Lung (tissue), 12 donors: ENCODE results near the gene CUEDC2. TPM values are rescaled to one million over a fixed set of nuclear protein-coding genes. Genes with fewer than 3 reads are reported as not detected.

Source experiments
- ATAC-seq: fragments of 200-7000 bp; cut with Tn5 transposase; one replicate; pipeline ENCODE4 v1.9.1; 2020; ENCODE audit warnings: moderate number of reproducible peaks; ENCODE audit not compliant: insufficient read depth, low FRiP score
- DNase-seq, 3 donors: peaks; one replicate each; pipeline ENCODE4 v3.0.0-alpha.2; 2013 to 2017
- H3K27ac ChIP-seq, 2 donors: one replicate each; pipeline ENCODE4 v1.5.1; 2013; ENCODE audit warnings: mild to moderate bottlenecking in 2 of 2, moderate library complexity in 2 of 2, control low read depth in 1 of 2, inconsistent platforms in 1 of 2, low read depth in 1 of 2, low read length in 1 of 2
- H3K27me3 ChIP-seq, 3 donors: one replicate each; pipeline ENCODE4 v1.5.1; 2013; ENCODE audit warnings: low read length in 2 of 3; ENCODE audit not compliant: control insufficient read depth in 3 of 3, insufficient read depth in 3 of 3
- H3K36me3 ChIP-seq, 4 donors: one replicate each; pipeline ENCODE4 v1.5.1; 2013; ENCODE audit warnings: low read length in 4 of 4, mild to moderate bottlenecking in 1 of 4, moderate library complexity in 1 of 4; ENCODE audit not compliant: control insufficient read depth in 4 of 4, insufficient read depth in 4 of 4
- H3K4me1 ChIP-seq, 5 donors: one replicate each; pipeline ENCODE4 v1.5.1; 2013; ENCODE audit warnings: low read length in 5 of 5, mild to moderate bottlenecking in 2 of 5, moderate library complexity in 1 of 5; ENCODE audit not compliant: control insufficient read depth in 5 of 5, insufficient read depth in 5 of 5
- H3K4me3 ChIP-seq: one replicate; pipeline ENCODE4 v1.5.1; 2013; ENCODE audit warnings: mild to moderate bottlenecking, control low read depth, moderate library complexity
- H3K9ac ChIP-seq, 2 donors: one replicate each; pipeline ENCODE4 v1.5.1; 2013; ENCODE audit warnings: low read length in 2 of 2, control low read depth in 1 of 2; ENCODE audit not compliant: insufficient read depth in 1 of 2
- H3K9me3 ChIP-seq, 4 donors: one replicate each; pipeline ENCODE4 v1.5.1; 2013; ENCODE audit warnings: low read length in 3 of 4, mild to moderate bottlenecking in 1 of 4, moderate library complexity in 1 of 4; ENCODE audit not compliant: control insufficient read depth in 4 of 4, insufficient read depth in 3 of 4
- CTCF ChIP-seq: IDR thresholded peaks from 2 replicates; pipeline ENCODE4 v1.5.1; 2012; ENCODE audit warnings: mild to moderate bottlenecking; ENCODE audit errors: control extremely low read depth, extremely low read depth
- WGBS, 2 donors: extraction: QIAGEN DNeasy Blood & Tissue Kit; methylation state at CpG; one replicate each; pipeline ENCODE4 v1.1.7; 2013; 5-methylcytosine and 5-hydroxymethylcytosine counted together
- polyA plus RNA-seq, 2 donors: library from polyadenylated mRNA; stranded (reverse); fragments of 200-250 nt; gene quantifications; one replicate each; pipeline ENCODE4 v1.2.1, GENCODE V29; 2013
- total RNA-seq, 2 donors: library from RNA; depleted of rRNA in 1 of 2; stranded (reverse); fragments of >200 nt in 1 of 2; gene quantifications; one replicate each; pipeline ENCODE4 v1.2.1, GENCODE V29; 2014 to 2021
- donor health status: control.
- donor health status: control.
- donor health status: Bipolar disorder and iron deficiency.
- donor health status: healthy.
- donor health status: DM: yes; HTN: yes; CAD: no.

The CUEDC2 gene
- total and polyA plus RNA-seq, 4 donors = 33.4 to 63.8 (median 44.1) TPM

DNA sequence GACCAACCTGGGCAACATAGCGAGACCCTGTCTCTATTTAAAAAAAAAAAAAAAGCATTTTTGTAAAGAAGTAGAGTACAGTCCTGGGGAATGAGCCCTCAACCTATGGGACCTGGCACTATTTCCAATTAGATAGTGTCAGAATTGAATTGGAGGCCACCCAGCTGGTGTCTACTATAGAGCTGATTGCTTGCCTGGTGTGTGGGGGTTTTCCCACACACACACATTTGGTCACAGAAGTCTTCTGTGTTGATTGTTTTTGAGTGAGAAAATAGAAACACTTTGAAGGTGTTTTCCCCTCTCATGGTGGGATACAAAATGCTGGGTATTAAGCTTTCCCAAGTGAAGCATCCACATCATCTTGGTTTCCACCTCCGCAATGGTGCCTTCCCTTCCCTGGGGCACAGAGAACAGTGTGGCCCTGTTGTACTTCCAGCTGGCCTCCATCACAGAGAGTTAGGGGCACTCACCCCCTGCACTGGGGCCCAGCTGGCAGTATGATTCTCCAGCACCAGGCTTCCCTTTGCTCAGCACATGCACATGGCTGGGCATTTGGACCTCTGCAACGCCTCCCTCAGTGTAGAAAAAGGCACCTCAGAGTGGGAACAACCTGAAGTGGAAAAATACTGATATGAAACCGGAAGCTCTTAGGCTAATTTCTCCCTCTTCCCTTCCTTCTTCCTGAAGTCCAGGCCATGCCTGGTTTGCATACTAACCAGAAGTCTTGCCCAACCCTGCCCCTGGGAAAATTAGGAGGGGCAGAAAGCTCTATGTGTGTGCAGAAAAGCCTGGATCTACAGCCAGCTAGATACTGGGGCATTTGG lies 47.6 kb downstream of the CUEDC2 start:
- no peak overlapping the region for H3K4me3 ChIP-seq
- DNase-seq (peak in 2 of 3 donors; percentile 31 to 51), ATAC-seq (peak; percentile 68)
- H3K27ac ChIP-seq = peak overlapping the region in 1 of 2 donors; percentile 73
- peaks cover 0 to 6% (median 0%) of the 10 kb centered on the region in 5 donors for H3K4me1 ChIP-seq
- H3K9ac ChIP-seq = no peak overlapping the region
- no peaks in the 10 kb centered on the region for H3K9me3 ChIP-seq
- 63 to 75% methylated on average over 4 of the region's 4 CpGs for WGBS, 2 donors
- peaks cover 10 to 25% (median 16%) of the 10 kb centered on the region in 4 donors for H3K36me3 ChIP-seq
- TF ChIP-seq CTCF = no peak
- peaks cover 0 to 2% (median 0%) of the 10 kb centered on the region in 3 donors for H3K27me3 ChIP-seq

- Histone ChIP-seq H3K36me3 (peaks cover 14 to 33% (median 22%) of the 10 kb centered on the region in 4 donors), H3K4me3 (no peak overlapping the region), H3K27ac (no peak overlapping the region), H3K9me3 (no peaks in the 10 kb centered on the region), H3K27me3 (no peaks in the 10 kb centered on the region), H3K9ac (no peak overlapping the region), H3K4me1 (peaks cover 0 to 6% (median 0%) of the 10 kb centered on the region in 5 donors)
- ATAC-seq (no peak), DNase-seq (no peak)
- TF ChIP-seq CTCF = no peak
- 48 to 60% methylated on average over 6 of the region's 6 CpGs for WGBS, 2 donors
Measured at GRCh38 chr10:102384053-102384452, 48.3 kb downstream of the CUEDC2 start.

GRCh38 chr10:102382871-102383270 lies 49.5 kb downstream of the CUEDC2 start:
- no peak for TF ChIP-seq CTCF
- Histone ChIP-seq H3K9ac (no peak overlapping the region), H3K4me1 (peaks cover 0 to 6% (median 0%) of the 10 kb centered on the region in 5 donors), H3K27ac (no peak overlapping the region), H3K27me3 (no peaks in the 10 kb centered on the region), H3K4me3 (no peak overlapping the region), H3K36me3 (peaks cover 17 to 34% (median 24%) of the 10 kb centered on the region in 4 donors), H3K9me3 (no peaks in the 10 kb centered on the region)
- ATAC-seq (no peak), DNase-seq (no peak)
- WGBS, 2 donors = 91 to 96% methylated on average over 8 of the region's 8 CpGs
